Amygdala (tissue), 56 donors: ENCODE data around the gene IL6ST.
A peak's percentile ranks its signal among the peaks of the same experiment; 100 is the strongest.

Experiments used
- DNase-seq, 56 donors: peaks; one replicate each; lab custom pipeline; 2025; lab: John Stamatoyannopoulos, UW

IL6ST gene

DNA sequence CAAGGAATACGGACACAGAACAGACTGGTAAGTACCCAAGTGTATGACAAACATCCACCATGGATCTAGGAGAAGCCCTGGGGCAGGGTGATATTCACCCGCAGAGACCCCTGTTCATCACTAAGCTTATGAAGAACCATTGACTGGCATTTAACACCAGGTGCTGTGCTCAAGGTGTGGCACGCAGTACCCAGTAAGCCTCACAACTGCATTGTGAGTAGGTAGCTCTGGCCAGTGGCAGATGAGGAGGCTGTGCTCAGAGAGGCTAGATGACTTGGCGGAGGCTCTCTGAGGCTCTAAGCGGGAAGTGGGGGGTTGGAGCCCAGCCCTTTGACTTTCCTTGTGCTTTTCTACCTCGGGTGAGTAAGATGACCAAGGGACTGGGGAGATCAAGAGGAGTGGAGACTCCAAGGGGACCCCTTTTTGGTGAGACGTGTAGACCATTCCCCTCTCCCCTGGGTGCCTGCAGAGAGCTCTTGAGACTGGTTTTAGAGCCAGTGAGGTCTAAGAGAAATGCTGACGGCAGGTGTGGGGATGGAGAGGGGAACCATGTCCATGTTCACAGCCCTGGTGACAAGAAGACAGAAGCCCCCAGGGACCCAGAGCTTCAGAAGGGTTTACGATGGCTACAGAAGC is 70.8 kb downstream of the IL6ST start:
- no peak for DNase-seq

DNA sequence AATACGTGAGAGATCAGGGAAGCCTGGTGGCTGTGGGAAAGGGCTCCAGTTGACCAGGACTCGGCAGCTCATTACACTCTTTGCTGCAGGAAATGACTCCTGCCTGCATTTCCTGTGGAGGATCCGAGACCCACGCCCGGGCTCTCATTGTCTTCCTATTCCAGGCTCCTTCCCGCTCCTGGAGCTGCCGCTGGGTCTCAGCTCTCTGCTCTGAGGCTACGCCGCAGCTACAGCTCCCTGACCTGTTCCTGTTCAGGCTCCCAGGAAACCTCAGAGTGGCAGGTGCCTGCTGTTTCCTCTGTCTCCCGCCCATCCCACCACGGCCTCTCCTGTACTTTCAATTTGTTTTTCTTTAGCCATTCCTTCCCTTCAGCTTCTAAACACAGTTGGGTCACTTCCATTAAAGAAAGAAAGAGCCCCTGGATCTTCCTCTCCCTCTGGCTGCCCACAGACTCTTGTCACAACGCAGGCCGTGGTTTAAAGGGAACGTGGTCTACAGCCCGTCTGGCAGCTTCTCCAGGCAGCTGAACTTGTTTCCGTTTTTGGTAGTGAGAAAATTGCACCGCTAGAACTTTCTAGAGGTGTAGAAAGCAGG is 71.5 kb downstream of the IL6ST start:
- no peak for DNase-seq

DNA sequence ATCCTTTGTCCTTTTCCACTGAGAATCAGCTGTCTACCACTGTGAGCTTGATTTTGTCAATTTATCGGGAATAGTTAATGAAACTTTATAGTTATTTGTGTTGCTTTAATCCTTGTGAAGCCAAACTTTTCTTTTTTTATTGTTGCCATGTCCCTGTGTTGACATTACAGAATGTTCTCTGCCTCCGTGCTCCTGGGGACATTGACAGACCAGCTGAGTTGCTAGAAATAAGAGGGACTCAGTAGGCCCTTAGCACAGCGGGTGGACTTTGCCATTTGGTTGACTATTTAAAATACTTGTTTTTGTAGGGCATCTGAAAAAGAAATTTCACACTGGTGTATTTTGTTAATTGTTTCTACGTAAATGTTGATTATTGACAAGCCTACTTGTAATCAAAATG is 73.1 kb downstream of the IL6ST start:
- DNase-seq: no peak

DNA sequence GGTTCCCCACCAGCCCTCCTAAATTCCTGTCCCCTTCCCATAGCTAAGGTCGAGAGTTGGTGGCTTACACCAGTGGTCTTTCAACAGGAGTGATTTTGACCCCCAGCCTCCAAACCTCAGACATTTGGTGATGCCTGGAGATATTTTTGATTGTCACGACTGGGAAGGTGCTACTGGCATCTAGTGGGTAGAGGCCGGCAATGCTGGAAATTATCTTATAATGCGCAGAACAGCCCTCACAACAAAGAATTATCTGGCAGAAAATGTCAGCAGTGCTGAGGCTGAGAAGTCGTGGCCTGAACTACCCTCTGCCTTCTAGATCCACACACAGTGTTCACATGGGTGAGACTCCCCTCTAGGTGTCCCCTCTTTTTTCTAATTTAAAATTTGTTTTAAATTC is 74.0 kb downstream of the IL6ST start:
- DNase-seq: peak in 3 of 56 donors; percentile 15 to 46 (median 29)

DNA sequence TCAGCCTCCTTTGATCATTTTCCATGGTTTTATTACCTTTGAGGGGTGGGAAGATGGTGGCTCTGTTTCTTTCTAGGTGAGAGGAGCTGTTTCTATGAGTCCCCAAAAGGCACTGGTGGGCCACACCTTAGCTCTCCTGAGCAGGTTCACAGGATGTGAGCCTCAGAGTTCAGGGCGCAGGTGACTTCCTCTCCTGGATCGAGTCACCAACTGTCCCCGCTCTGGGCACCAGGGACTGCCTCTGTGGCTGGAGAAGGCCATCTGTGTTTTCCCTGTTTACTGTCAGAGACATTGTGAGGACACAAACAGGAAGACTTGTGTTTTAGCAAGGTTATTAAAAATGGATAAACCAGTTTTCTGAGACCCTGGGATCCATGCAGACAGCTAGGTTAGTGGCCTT is 75.1 kb downstream of the IL6ST start:
- no peak for DNase-seq

DNA sequence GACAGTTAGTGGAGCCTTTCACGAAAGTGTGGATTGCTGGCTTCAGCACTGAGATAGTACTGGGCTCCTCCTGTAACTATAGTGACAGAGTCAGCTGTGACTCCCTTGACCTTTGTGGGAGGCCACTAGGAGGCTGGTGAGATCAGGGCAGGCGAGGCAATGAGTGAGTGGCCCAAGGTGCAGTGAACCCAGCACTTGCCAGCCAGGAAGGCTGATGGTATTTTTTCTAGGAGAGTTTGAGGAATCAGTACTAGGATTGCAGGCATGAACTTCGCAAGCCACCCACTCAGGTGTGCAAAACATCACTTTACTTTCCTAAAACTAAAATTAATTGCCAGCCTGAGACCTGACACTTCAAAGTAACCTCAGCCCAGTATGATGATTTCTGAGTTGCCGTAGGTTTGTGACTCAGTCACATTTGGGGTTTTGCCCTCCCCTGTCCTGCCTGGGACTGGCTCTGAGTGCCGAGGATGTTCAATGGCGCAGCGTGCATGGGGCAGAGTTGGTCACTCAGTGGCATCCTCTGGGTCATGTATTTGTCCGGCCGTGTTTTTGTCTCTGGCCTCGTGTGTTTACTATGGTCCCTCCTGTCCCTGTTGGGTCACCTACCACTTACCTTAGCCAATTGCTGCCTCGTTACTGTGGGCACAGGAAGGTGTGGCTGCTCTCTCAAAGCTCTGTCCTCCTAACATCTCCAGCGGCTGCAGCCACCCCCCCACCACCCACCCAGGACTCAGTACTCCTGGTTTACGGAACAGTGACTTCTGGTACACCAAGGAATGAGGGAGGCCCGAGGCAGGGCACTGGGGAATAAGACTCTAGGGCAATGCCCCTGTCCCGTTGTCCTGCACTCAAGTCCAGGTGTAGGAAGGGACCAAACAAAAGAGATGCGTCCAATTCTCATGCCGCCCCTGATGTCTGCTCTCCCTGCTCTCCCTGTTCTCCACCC is 76.4 kb downstream of the IL6ST start:
- DNase-seq: no peak

DNA sequence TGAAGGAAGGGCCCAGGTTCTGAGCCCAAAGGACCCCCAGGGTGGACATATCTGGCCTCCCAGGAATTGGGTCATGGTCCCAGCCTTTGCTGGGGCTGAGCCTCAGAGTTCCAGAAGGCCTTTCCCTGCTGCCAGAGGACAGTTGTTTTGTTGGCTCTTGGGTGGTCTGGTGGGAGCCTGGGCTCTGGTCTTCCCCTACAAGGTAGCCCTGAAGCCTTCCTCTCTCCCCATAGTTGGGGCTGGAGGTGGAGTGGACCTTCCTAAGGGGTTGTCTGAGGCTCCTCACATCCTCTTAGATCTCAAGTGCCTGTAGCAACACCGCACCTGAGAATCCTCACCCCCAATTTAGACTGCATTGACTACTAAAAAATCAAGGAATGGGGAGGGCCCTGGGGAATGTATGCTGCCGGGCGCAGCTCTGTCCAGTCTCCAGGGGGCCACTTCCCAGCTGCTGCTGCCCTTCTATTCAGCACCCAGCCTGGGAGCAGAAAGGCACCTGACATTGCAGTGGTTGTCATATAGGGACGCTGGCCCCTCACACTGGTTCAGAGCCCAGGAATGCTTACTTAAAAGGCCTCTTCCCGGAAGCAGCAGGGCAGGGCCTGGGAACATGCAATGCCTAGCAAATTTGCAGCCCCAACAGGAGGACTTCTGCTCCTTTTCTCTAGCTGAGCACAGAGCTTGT is 77.2 kb downstream of the IL6ST start:
- no peak for DNase-seq

DNA sequence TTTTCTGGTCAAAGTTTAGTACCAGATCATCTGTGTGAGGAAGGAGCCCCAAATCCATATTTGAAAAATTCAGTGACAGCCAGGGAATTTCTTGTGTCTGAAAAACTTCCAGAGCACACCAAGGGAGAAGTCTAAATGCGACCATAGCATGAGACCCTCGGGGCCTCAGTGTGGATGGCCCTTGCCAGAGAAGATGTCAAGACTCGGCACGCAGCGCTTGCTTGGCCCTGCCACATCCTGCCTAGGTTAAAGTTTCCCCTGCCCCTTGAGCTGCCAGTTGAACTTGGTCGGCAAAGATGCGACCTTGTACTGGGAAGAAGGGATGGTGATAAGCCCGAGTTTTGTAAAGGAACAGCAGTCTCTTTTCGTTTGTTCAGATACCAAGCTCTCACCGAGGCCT is 77.8 kb downstream of the IL6ST start:
- DNase-seq: no peak

DNA sequence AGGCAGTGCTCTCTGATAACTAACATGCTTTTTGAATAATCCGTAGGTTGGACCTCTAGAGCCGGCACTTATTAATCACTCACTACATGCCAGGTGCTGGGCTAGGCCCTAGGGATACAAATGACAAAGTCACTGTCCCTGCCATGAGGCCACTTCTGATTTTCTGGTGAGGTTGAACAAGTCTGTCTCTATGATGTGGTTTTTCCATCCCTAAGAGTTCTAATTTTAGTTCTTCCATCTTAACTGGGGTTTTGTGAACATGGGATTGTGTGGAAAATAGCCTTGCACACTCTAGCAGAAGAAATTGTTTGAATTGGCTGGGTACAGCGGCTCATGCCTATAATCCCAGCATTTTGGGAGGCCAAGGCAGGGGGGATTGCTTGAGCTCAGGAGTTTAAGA is 79.0 kb downstream of the IL6ST start:
- no peak for DNase-seq

DNA sequence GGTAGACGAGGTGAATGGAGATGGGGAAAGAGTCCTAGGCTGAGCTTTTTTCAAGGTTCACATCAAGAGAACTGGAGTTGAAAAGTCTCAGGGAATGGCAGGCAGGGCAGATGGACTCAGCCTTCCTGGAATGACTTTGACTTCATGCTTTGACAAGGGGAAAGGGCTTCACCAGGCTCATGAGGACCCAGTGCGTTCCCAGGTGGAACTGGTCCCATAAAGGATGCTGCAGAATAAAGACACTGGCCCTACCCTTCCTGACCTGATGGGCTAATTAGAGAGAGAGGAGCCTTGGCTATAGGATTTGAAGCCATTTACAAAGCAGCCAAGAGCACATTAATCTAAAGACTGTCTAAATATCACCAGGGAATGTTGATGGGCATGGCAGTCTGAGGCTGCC is 79.8 kb downstream of the IL6ST start:
- DNase-seq: no peak

DNA sequence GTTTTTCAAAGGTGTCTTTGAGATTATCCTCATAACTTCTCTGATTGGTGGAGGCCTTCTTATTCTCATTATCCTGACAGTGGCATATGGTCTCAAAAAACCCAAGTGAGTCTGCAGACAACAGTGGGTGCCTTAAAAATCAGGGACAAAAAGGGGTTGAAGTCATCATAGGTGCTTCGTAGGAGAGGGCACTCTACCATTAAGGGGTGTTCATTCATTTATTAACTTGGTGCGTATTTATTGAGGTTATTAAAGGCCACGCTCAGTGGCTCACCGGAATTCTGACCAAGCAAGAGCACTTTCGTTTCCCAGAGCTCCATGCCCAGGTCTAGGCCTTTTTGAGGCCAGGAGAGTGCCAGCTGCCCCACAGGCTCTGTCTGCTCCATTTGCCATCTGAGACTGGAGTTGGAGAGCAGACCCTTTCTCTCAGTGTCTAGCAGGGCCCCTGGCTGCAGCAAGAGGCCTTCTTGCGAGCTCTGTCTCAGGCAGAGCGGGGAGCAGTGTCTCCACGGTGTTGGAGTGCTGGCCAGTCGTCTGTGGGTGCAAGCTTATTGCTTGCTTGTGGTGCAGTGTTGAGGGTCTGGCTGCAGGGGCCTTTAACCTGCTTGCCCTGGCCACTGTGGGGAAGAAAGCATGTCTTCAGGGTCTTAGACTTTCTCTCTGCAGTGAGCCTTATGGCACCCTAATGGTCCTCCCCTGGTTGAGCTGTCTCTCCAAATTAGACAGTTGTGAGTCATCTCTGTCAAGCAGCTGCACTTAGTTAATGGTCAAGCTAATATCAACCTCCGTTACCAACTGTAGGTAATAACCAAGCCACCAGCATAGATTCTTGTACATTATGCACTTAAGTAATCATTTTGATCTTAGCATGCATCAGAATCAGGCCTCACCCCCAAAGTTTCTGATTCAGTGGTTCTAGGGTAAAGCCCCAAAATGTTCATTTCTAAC is 81.0 kb downstream of the IL6ST start:
- DNase-seq: no peak

DNA sequence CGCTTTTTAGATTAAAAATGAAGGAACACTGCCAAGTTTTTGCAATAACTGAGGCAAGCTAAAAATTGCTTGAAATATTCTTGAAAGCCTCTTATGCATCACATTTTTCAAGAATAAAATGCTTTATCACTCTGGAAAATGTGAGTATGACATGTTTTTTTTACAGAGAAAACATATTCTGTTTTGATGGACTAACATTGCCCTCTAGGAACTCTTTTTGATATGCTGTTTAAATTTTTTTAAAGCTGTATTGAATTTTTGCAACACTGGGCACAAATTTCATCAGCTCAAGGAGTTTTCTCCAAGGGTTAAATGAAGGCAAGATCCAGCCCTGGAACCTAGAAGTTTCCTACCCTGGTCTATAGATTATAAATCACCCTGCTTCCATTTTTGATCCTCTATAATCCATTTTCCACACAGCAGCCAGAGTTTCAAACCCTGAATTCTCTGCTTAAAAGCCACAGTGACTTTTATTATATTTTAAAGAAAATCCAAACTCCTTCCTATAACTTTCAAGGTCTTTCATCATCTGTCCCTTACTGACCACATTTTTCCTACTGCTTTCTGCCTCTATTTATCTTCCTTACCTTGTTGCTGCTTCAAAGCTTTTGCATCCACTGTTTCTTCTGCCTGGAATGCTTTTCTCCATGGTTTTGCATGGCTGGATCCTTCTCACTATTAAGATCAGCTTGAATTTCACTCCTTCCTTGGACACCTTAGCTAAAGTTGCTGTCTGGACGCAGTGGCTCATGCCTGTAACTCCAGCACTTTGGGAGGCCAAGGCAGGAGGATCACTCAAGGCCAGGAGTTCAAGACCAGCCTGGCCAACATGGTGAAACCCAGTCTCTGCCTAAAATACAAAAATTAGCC is 82.7 kb downstream of the IL6ST start:
- no peak for DNase-seq

DNA sequence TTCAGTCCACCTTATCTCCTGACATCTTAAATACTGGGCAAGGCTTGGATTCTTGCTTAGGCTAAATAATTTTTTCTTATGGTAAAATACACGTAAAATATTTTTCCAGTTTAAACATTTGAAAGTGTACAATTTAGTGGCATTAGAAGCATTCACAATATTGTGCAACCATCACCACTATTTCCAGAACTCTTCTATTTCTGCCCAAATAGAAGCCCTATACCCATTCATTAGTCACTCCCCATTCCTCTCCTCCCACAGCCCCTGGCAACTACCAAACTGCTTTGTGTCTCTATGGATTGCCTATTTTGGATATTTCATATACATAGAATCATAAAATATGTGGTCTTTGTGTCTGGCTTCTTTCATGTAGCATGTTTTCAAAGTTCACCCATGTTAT is 86.0 kb downstream of the IL6ST start:
- no peak for DNase-seq

DNA sequence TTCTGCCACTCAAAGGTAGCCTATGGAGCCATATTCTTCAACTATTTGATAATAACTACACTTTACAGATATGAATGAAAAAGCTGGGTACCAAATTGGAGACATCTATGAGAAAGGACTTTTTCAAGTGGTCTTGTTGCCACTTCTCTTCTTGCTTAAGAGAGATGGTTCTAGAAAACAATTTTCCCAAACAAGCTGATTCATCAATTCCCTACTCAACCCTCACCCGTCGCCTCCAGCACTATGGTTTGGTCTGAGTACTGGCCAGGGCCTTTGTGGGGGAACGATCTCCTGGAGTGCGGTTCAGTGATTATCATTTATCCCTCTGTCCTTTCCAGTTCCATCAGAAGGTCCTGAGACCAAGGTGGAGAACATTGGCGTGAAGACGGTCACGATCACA is 86.8 kb downstream of the IL6ST start:
- DNase-seq: no peak

DNA sequence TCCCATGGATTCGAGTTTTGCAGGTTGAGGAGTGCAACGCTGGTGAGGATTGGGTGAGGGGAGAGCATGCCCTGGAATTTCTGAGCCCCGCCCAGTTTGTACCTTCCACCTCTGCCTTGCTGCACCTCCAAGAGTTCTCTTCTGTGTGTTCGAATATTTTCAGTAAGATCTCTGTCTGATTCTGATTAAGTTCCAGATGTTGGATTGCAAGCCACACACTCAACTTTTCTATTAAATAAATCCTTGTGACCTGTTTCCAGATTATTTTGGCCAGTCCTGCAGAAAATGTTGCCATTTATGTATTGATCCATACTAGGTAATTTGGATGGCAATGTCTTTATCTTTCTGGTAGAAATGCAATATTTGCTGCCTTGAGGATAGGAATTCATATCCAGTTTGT is 89.5 kb downstream of the IL6ST start:
- DNase-seq: no peak

DNA sequence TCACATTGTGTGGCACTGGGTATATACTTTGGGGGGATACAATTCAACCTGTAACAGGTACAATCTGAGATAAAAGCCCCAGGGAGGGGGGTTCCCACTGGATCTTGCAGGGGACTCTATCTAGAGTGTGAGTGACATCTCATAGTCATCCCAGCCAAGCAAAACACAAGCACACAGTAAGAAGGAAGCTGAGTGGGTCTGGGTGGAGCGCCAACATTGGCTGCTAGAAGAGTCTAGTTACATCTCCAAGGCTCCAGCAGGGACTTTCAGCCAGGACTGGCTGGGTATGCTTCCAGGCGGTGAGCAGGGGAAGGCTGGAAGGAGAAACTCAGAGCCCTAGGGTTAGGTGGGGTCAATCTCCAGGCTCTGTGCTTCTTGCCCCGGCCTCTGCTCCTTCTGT is 90.6 kb downstream of the IL6ST start:
- DNase-seq: peak in 2 of 56 donors; percentile 4

DNA sequence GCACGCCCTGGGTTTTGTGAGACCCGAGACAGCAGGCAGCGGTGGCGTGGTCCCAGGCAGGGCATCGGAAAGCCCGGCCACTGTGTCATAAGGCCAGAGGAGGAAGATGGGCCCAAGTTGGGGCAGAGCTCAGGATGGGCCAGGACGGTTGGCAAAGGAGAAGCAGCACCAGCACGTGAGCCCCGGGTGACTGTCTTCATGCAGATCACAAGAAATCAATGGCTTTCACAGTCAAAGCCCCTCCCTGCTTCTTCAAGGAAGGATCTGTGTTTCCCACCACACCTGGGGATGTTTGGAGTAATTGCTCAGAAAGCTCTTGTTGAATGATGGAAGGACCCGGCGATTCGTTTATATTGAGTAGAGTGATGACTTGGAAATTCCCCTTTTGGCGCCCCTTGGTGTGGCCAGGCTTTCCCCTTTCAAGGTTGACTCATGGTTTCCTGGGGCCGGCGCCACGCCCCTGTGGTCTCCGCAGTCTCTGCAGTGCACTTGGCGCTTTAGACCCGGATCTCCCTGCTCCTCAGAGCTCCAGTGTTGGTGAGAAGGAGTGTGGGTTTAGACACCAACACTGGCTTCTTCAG is 91.6 kb downstream of the IL6ST start:
- no peak for DNase-seq

DNA sequence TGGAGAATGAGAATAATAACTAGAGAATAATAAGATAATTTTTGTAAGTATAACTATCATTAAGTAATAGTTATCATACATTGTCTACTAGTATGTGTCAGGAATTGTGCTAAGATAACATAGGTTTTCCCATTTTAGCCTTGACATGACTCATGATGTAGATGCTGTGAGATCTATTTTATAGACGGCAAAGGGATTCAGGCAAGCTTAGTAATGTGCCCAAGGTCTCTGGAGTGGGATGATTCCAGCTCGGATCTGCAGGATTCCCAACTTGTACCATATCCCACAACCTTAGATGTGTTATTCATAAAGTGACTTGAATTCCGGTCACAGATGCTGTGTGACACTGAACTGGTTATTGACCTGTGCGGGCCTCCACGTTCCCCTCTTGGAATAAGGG is 92.1 kb downstream of the IL6ST start:
- no peak for DNase-seq

DNA sequence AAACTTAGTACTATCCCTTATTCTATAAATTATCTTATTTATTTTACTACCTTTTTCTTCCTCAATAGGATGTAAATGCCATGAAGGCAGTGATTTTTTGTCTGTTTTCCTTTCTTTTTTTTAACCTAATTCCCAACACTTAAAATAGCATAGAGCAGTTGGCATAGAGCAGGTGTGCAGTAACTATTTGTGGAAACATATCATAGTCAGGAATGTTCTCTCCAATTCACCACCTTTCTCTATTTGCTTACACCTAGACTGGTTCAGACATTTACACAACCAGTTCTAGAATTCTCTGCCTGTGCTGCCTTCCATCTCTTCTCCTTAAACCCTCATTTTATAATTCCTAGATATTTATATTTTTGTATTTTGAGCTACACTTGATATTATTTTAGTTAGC is 94.0 kb downstream of the IL6ST start:
- no peak for DNase-seq
